HCT116 (cell line): ENCODE data around the gene SPOPL.

ENCODE experiments used
- ATF3 ChIP-seq: IDR thresholded peaks from 2 replicates; pipeline ENCODE4 v1.6.1; 2012
- CBX3 ChIP-seq: IDR thresholded peaks from 2 replicates; pipeline ENCODE4 v1.6.1; 2012; ENCODE audit warnings: low read depth
- CEBPB ChIP-seq: IDR thresholded peaks from 2 replicates; pipeline ENCODE4 v1.6.1; 2012; ENCODE audit warnings: low read depth
- CTCF ChIP-seq, 3 experiments: fragments of 200-600 bp in 1 of 3; sonication (generic) in 1 of 3; IDR thresholded peaks in 2 of 3; conservative IDR thresholded peaks in 1 of 3; 2 replicates each; pipeline ENCODE4 v1.5.1; 2012 to 2017; ENCODE audit warnings: low read depth in 2 of 3, low read length in 2 of 3, antibody characterized with exemption in 1 of 3, borderline replicate concordance in 1 of 3, control low read depth in 1 of 3, mild to moderate bottlenecking in 1 of 3, mixed read lengths in 1 of 3, mixed run types in 1 of 3, moderate library complexity in 1 of 3; ENCODE audit not compliant: insufficient read depth in 1 of 3
- ELF1 ChIP-seq: IDR thresholded peaks from 2 replicates; pipeline ENCODE4 v1.6.1; 2012; ENCODE audit warnings: low read depth, borderline replicate concordance
- EZH2 ChIP-seq: fragments of 200-600 bp; sonication (generic); IDR thresholded peaks from 2 replicates; pipeline ENCODE4 v1.6.1; 2017; ENCODE audit warnings: antibody characterized with exemption, mixed run types
- EZH2phosphoT487 ChIP-seq: fragments of 200-600 bp; IDR thresholded peaks from 2 replicates; pipeline ENCODE4 v1.6.1; 2018; ENCODE audit warnings: antibody characterized with exemption, borderline replicate concordance
- FOSL1 ChIP-seq: IDR thresholded peaks from 2 replicates; pipeline ENCODE4 v1.6.1; 2012; ENCODE audit warnings: low read depth
- JUND ChIP-seq: IDR thresholded peaks from 2 replicates; pipeline ENCODE4 v1.6.1; 2012
- MAX ChIP-seq: IDR thresholded peaks from 2 replicates; pipeline ENCODE4 v1.6.1; 2012
- POLR2A ChIP-seq: IDR thresholded peaks from 2 replicates; pipeline ENCODE4 v1.7.0; 2011; ENCODE audit warnings: borderline replicate concordance; ENCODE audit not compliant: insufficient read depth, insufficient read length; ENCODE audit errors: extremely low read depth
- RAD21 ChIP-seq: IDR thresholded peaks from 2 replicates; pipeline ENCODE4 v1.6.1; 2012; ENCODE audit warnings: low read depth, mild to moderate bottlenecking
- SP1 ChIP-seq: IDR thresholded peaks from 2 replicates; pipeline ENCODE4 v1.6.1; 2012; ENCODE audit warnings: low read depth
- ZNF274 ChIP-seq: fragments of 200-500 bp; sonication (Bioruptor generic); IDR thresholded peaks from 2 replicates; pipeline ENCODE4 v1.6.1; 2014; ENCODE audit warnings: mild to moderate bottlenecking, low read depth, low read length, inconsistent platforms

- no peak for TF ChIP-seq CTCF (IDR thresholded peaks at IDR 0.05 in 2 of 3, conservative IDR thresholded peaks at IDR 0.05 in 1 of 3; ENCODE audit: borderline replicate concordance in 1 of 3, insufficient read depth in 1 of 3, low read depth in 2 of 3, low read length in 2 of 3)
- no peak for TF ChIP-seq ZNF274
- TF ChIP-seq POLR2A: no peak
- TF ChIP-seq MAX: no peak
- no peak for TF ChIP-seq EZH2phosphoT487
- no peak for TF ChIP-seq RAD21
- no peak for TF ChIP-seq EZH2
- TF ChIP-seq FOSL1: no peak
- no peak for TF ChIP-seq JUND
- no peak for TF ChIP-seq ELF1
- TF ChIP-seq SP1: no peak
- TF ChIP-seq CBX3: no peak
- no peak for TF ChIP-seq CEBPB
- no peak for TF ChIP-seq ATF3
These were observed 2.1 kb downstream of the SPOPL start for GRCh38 chr2:138503652-138504051.
